ENCODE data around the gene PLA2G3.

PLA2G3 gene

GRCh38 chr22:31085928-31086327 is 54.4 kb downstream of the PLA2G3 start:
- DNase-seq (ENCODE audit: low read depth), result no peak

- DNase-seq (ENCODE audit: low read depth), result no peak
These were observed 54.8 kb downstream of the PLA2G3 start for GRCh38 chr22:31085493-31085824.

GRCh38 chr22:31084811-31085492 is 55.4 kb downstream of the PLA2G3 start:
- no peak for DNase-seq (ENCODE audit: low read depth)
